ENCODE measurements around the gene TBC1D2B.

TBC1D2B gene

DNA sequence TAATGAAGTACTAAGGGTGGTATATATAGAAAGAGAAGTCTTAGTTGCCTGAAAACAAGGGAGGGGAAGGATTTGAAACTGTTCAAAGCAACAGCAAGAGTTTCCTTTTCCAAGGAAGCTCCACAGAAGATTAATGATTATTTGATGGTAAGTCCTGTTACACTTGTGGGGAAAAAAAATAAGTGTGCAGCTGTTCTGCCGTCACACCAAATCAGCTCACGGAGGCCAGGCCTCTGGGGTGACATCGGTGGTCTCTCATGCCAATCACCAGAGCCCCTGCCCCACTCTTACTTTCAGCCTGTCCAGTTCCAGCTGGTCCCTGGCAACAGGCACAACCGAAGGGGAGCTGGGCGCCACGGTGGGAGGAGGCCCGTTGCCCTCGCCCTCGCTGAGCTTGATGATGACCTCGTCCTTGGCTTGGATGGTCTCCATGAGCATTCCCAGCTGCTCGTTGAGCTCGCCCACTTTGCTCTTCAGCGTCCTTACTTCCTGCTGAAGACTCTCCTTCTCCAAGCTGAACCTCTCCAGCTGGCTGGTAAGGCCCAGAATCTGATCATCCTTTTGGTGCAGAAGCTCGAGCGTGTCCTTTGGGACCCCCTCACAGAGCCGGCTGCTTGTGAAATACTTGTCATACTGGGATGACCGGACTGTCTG, 53.5 kb downstream of the TBC1D2B start:
- no peak for TF ChIP-seq CTCF (IDR thresholded peaks at IDR 0.05)
- Mint-ChIP-seq H3K4me1 (peaks cover 49% of the 10 kb centered on the region), H3K4me3 (no peak overlapping the region), H3K27me3 (ENCODE audit: low read depth, poor library complexity) (peaks cover 2% of the 10 kb centered on the region), H3K9me3 (no peaks in the 10 kb centered on the region), H3K27ac (peak overlapping the region; percentile 97), H3K36me3 (ENCODE audit: low read depth) (peaks cover 11% of the 10 kb centered on the region)
- no peak for DNase-seq

DNA sequence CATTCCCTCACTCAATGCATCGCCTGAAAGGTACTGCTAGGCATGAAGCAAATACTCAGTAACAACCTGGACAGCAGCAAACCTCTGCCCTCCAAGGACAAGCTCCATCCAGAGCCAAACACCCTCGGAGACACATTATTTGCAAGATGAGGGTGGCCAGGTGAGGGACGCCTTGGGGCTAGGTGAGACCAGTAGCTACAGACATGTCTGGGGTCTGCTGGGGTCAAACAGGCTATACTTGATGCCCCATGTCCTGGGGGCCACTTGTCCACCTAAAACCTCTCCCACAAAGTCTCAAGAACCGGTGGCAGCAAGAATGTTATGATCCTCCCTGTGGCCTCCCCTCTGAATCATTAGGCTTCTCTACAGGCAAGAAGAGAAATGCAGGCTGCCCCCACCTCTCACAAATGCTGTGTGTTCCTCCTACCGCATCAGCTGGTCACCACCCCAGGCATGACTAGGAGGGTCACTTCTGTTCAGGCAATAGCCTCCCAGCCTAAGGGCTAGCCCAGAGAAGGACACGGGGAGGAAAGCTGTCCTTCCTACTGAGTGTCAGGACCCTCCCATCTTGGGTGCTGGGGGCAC, 54.3 kb downstream of the TBC1D2B start:
- peaks cover 44% of the 10 kb centered on the region for H3K4me1 Mint-ChIP-seq
- no peak overlapping the region for H3K27ac Mint-ChIP-seq
- H3K9me3 Mint-ChIP-seq = no peaks in the 10 kb centered on the region
- DNase-seq = no peak
- TF ChIP-seq CTCF (IDR thresholded peaks at IDR 0.05) = no peak
- H3K27me3 Mint-ChIP-seq (ENCODE audit: low read depth, poor library complexity) = no peaks in the 10 kb centered on the region
- H3K36me3 Mint-ChIP-seq (ENCODE audit: low read depth) = peaks cover 7% of the 10 kb centered on the region
- H3K4me3 Mint-ChIP-seq = no peak overlapping the region

DNA sequence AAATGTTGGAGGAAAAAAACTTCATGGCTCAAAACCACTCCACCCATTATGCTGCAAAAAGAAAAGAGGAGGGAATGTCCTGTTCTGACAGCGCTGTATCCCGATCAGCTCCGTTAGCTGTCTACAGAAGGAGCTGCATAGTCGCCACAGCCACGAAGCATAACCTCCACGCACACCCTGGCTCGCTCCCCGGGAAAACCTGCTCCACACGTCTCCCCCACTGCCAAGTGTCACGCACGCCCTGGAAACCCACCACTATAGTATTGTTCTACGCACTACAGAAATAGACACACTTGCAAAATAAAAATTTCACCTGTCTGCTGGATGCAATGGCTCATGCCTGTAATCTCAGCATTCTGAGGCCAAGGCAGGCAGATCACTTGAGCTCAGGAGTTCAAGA, 55.8 kb downstream of the TBC1D2B start:
- peaks cover 32% of the 10 kb centered on the region for H3K4me1 Mint-ChIP-seq
- no peak overlapping the region for H3K4me3 Mint-ChIP-seq
- TF ChIP-seq CTCF (IDR thresholded peaks at IDR 0.05) = no peak
- H3K36me3 Mint-ChIP-seq (ENCODE audit: low read depth) = peaks cover 7% of the 10 kb centered on the region
- H3K27ac Mint-ChIP-seq = no peak overlapping the region
- H3K9me3 Mint-ChIP-seq = no peaks in the 10 kb centered on the region
- no peaks in the 10 kb centered on the region for H3K27me3 Mint-ChIP-seq (ENCODE audit: low read depth, poor library complexity)
- no peak for DNase-seq

DNA sequence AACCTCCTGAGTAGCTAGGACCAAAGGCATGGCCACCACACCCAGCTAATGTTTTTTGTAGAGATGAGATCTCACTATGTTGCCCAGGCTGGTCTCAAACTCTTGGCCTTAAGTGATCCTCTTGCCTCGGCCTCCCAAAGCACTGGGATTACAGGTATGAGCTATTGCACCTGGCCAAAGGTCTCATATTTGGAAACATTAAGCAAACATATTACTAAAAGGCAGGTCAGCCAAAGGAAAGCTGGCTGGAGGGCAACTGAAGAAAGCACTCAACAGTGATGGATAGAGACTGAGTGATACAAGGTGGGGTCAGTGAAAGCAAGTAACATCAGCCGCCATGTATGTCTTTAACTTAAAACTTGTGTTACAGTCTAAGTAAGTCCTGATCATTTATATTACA, 57.5 kb downstream of the TBC1D2B start:
- Mint-ChIP-seq H3K27me3 (ENCODE audit: low read depth, poor library complexity) (no peaks in the 10 kb centered on the region), H3K4me3 (no peak overlapping the region), H3K4me1 (peaks cover 17% of the 10 kb centered on the region), H3K27ac (no peak overlapping the region), H3K36me3 (ENCODE audit: low read depth) (peaks cover 7% of the 10 kb centered on the region), H3K9me3 (no peaks in the 10 kb centered on the region)
- no peak for TF ChIP-seq CTCF (IDR thresholded peaks at IDR 0.05)
- no peak for DNase-seq

GRCh38 chr15:78018946-78019644, 58.4 kb downstream of the TBC1D2B start:
- no peak for DNase-seq
- no peak overlapping the region for H3K4me3 Mint-ChIP-seq
- peaks cover 8% of the 10 kb centered on the region for H3K4me1 Mint-ChIP-seq
- peak overlapping the region; percentile 33 for H3K27ac Mint-ChIP-seq
- no peak for TF ChIP-seq CTCF (IDR thresholded peaks at IDR 0.05)
- H3K36me3 Mint-ChIP-seq (ENCODE audit: low read depth) = peaks cover 7% of the 10 kb centered on the region
- H3K27me3 Mint-ChIP-seq (ENCODE audit: low read depth, poor library complexity) = no peaks in the 10 kb centered on the region
- H3K9me3 Mint-ChIP-seq = no peaks in the 10 kb centered on the region

Measured in nephron progenitor cell (in vitro differentiated cells).